ENCODE measurements around the gene BSND. TPM values are rescaled to one million over a fixed set of nuclear protein-coding genes. Genes with fewer than 3 reads are reported as not detected.

Gene BSND
- total RNA-seq, 1 experiment from 2014 or later, result 0.42 TPM

GRCh38 chr1:54953846-54954245 lies 44.9 kb upstream of the BSND start:
- TF ChIP-seq NR3C1 (CRISPR knock-in tag; conservative IDR thresholded peaks at IDR 0.05; ENCODE audit: low read depth) (no peak), ZNF121 (CRISPR knock-in tag; IDR thresholded peaks at IDR 0.05) (no peak), NFATC4 (CRISPR knock-in tag; IDR thresholded peaks at IDR 0.05) (no peak), ZNF232 (CRISPR knock-in tag; IDR thresholded peaks at IDR 0.05) (no peak), E2F4 (CRISPR knock-in tag; IDR thresholded peaks at IDR 0.05; ENCODE audit: borderline replicate concordance, low read depth) (no peak), AFF4 (CRISPR knock-in tag; IDR thresholded peaks at IDR 0.05; ENCODE audit: borderline replicate concordance) (no peak)
- DNase-seq (ENCODE audit: low spot score), result no peak
- peaks cover 28% of the 10 kb centered on the region for H3K36me3 Mint-ChIP-seq
- H3K9me3 Mint-ChIP-seq, result peaks cover 38% of the 10 kb centered on the region
- peaks cover 25% of the 10 kb centered on the region for H3K4me1 Mint-ChIP-seq
- POLR2A ChIA-PET, result no interaction called here
- no peak for ATAC-seq
- H3K4me3 Mint-ChIP-seq, result no peak overlapping the region
- H3K27ac Mint-ChIP-seq, result no peak overlapping the region
- H3K27me3 Mint-ChIP-seq (ENCODE audit: low read depth), result no peaks in the 10 kb centered on the region; the same call in 1 of the 2 replicates
- CTCF ChIA-PET, result interaction anchor here (11.2 to 16.5 kb wide), 2 partner anchors 45 to 64 kb away, joined by 373 to 632 read pairs; partner anchors contain the start of gene BSND

- ChIA-PET POLR2A (no interaction called here), CTCF (interaction anchor here (1.0 to 4.2 kb wide), 2 partner anchors 10 to 67 kb away, joined by 4 to 16 read pairs; no protein-coding TSS in a partner anchor)
- TF ChIP-seq NR2C2 (CRISPR knock-in tag; IDR thresholded peaks at IDR 0.05), result no peak
- no peak for TF ChIP-seq ESRRA (CRISPR knock-in tag; IDR thresholded peaks at IDR 0.05; ENCODE audit: borderline replicate concordance)
- no peak for TF ChIP-seq ERG (CRISPR knock-in tag; IDR thresholded peaks at IDR 0.05)
- TF ChIP-seq IRF1 (CRISPR knock-in tag; IDR thresholded peaks at IDR 0.05), result no peak
- TF ChIP-seq E2F5 (CRISPR knock-in tag; IDR thresholded peaks at IDR 0.05), result no peak
- no peak for TF ChIP-seq ZNF416 (CRISPR knock-in tag; IDR thresholded peaks at IDR 0.05)
- no peak for TF ChIP-seq SOX15 (CRISPR knock-in tag; IDR thresholded peaks at IDR 0.05)
- no peak for TF ChIP-seq FOXP4 (CRISPR knock-in tag; IDR thresholded peaks at IDR 0.05)
- Mint-ChIP-seq H3K9me3 (peaks cover 48% of the 10 kb centered on the region), H3K27ac (no peak overlapping the region), H3K4me1 (peaks cover 20% of the 10 kb centered on the region), H3K4me3 (no peak overlapping the region), H3K36me3 (peaks cover 42% of the 10 kb centered on the region), H3K27me3 (ENCODE audit: low read depth) (no peaks in the 10 kb centered on the region; the same call in 1 of the 2 replicates)
- ATAC-seq (no peak), DNase-seq (ENCODE audit: low spot score) (no peak)
Observed at GRCh38 chr1:54955359-54955758, 43.4 kb upstream of the BSND start.
